Measurements from ENCODE around the gene TGM1.

TGM1 gene

DNA sequence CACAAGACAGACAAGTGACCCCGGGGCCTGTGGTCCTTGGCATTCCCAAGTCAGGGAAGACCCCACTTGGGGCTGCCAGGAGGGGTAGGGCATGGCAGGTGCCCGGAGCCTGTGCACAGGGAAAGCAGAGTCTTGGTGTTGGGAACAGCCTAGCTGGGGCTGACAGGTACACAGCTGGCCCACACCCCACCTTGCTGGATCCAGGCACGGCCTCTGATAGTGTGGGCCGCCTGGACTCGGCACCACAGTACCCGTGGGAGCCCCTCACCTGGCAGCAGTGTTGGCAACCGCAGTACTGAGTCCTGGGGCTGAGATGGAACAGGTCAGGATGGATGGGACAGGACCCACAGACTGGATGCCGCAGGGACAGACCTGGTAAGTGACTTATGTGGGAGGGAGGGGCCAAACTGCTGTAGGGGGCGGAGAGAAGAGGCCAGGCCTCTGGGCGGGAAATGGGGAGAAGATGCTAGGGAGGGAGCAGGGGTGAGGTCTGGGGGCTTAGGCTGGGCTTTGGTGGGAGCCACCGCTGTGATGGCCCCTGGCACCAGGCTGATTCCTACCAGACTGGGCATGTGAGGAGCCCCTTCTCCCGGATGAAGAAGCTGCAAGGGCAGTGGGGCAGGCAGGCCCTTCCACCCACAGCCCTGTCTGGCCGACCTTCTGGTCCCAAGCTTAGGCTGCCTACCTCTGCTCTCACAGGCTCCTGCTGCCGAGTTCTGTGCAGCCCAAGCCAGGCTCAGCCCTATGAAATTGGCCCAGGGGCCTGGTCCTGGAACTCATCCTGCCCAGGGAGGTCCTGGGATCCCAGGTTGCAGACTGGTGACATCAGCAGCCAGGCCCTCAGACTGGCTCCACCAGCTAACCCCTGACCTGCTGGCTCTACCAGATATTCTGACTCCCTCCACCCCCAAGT lies at the start of gene TGM1:
TGM1 (minus strand) TSS at position 357 of the 913 bp plus-strand sequence. CDS start 825 bp downstream, outside the sequence.
- H3K36me3 ChIP-seq (ENCODE audit: control insufficient read depth, insufficient read depth, low read length), result peaks cover 14% of the 10 kb centered on the region
- H3K9ac ChIP-seq (ENCODE audit: low read depth, low read length), result no peak within 1 kb of the TSS
- H3K27me3 ChIP-seq (ENCODE audit: control insufficient read depth, insufficient read depth, low read length), result no peaks in the 10 kb centered on the region
- no peak within 1 kb of the TSS for H3K4me3 ChIP-seq (ENCODE audit: low read depth, low read length)
- no peaks in the 10 kb centered on the region for H3K9me3 ChIP-seq (ENCODE audit: control insufficient read depth, insufficient read depth, low read length)
- no peaks in the 10 kb centered on the region for H3K4me1 ChIP-seq (ENCODE audit: control insufficient read depth, insufficient read depth, low read length)

DNA sequence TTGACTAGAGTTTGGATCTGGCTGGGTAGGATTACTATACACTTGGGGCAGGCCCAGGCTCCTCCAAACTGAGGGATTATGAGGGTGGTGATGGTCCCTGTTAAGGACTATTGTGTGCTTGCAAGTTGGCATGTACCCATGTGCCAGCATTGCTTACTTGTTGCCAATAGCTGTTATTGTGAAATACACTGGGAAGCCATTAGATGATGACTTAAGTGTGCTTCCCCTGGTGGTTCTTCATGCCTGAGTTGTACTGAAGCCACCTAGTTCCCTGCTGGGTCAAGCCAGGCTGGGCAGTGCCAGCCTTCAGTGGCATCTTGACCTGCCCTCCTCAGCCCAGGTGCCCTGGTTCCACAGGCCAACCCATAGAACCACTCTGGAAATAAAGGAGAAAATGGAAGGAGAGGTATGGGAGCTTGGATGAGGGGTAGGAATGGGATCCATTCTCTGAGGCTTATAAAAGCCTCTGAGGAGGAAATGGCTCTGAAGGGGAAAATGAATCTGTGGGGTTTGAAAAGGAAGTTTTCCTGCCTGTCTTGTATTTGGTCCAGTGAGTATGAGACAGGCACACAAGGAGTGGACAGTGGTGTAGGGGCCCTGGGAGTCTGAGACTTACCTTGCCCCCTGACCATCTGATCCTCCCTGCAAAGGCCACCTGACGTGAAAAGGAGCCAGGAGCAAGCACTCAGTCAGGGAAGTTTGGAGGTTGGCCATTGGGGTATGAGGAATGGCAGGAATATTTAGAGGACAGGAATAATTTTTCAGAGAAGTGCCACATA lies 49.0 kb upstream of the TGM1 start:
- peaks cover 3% of the 10 kb centered on the region for H3K27me3 ChIP-seq (ENCODE audit: control insufficient read depth, insufficient read depth, low read length)

DNA sequence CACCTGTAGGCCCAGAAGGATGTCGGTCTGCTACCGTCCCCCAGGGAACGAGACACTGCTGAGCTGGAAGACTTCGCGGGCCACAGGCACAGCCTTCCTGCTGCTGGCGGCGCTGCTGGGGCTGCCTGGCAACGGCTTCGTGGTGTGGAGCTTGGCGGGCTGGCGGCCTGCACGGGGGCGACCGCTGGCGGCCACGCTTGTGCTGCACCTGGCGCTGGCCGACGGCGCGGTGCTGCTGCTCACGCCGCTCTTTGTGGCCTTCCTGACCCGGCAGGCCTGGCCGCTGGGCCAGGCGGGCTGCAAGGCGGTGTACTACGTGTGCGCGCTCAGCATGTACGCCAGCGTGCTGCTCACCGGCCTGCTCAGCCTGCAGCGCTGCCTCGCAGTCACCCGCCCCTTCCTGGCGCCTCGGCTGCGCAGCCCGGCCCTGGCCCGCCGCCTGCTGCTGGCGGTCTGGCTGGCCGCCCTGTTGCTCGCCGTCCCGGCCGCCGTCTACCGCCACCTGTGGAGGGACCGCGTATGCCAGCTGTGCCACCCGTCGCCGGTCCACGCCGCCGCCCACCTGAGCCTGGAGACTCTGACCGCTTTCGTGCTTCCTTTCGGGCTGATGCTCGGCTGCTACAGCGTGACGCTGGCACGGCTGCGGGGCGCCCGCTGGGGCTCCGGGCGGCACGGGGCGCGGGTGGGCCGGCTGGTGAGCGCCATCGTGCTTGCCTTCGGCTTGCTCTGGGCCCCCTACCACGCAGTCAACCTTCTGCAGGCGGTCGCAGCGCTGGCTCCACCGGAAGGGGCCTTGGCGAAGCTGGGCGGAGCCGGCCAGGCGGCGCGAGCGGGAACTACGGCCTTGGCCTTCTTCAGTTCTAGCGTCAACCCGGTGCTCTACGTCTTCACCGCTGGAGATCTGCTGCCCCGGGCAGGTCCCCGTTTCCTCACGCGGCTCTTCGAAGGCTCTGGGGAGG lies 47.9 kb upstream of the TGM1 start, which contains the start of gene LTB4R:
LTB4R (plus strand) TSS at position 857 of the 959 bp plus-strand sequence. CDS start 4,150 bp downstream, outside the sequence.
- Histone ChIP-seq H3K36me3 (ENCODE audit: control insufficient read depth, insufficient read depth, low read length) (peaks cover 10% of the 10 kb centered on the region), H3K9ac (ENCODE audit: low read depth, low read length) (no peak within 1 kb of the TSS)

More for the DNA sequence above, 49.0 kb upstream of the TGM1 start:
- no peaks in the 10 kb centered on the region for H3K9me3 ChIP-seq (ENCODE audit: control insufficient read depth, insufficient read depth, low read length)
- H3K36me3 ChIP-seq (ENCODE audit: control insufficient read depth, insufficient read depth, low read length), result peaks cover 7% of the 10 kb centered on the region
- no peaks in the 10 kb centered on the region for H3K4me1 ChIP-seq (ENCODE audit: control insufficient read depth, insufficient read depth, low read length)
- H3K4me3 ChIP-seq (ENCODE audit: low read depth, low read length), result no peak overlapping the region
- no peak overlapping the region for H3K9ac ChIP-seq (ENCODE audit: low read depth, low read length)

DNA sequence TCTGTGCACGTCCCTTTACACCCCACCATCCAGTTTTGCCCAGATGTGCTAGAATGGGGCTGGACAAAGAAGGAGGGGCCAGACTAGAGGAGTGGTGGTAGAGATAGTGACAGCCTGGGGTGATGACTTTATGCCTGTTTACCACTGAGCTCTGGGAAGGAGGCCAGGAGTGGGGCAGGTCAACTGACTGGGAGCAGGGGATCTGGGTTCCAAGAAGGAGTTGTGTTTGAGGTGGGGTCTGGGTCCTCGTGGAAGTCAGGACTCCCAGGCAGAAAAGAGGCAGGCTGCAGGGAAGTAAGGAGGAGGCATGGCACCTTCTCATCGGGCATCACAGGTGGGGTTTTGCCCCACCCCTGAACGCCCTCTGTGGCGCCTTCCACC lies 47.3 kb upstream of the TGM1 start:
- H3K9me3 ChIP-seq (ENCODE audit: control insufficient read depth, insufficient read depth, low read length), result no peaks in the 10 kb centered on the region
- H3K27me3 ChIP-seq (ENCODE audit: control insufficient read depth, insufficient read depth, low read length), result no peaks in the 10 kb centered on the region
- no peak overlapping the region for H3K4me3 ChIP-seq (ENCODE audit: low read depth, low read length)
- H3K9ac ChIP-seq (ENCODE audit: low read depth, low read length), result no peak overlapping the region
- no peaks in the 10 kb centered on the region for H3K4me1 ChIP-seq (ENCODE audit: control insufficient read depth, insufficient read depth, low read length)
- peaks cover 16% of the 10 kb centered on the region for H3K36me3 ChIP-seq (ENCODE audit: control insufficient read depth, insufficient read depth, low read length)

More for the DNA sequence above, 47.9 kb upstream of the TGM1 start, which contains the start of gene LTB4R:
- Histone ChIP-seq H3K27me3 (ENCODE audit: control insufficient read depth, insufficient read depth, low read length) (no peaks in the 10 kb centered on the region), H3K9me3 (ENCODE audit: control insufficient read depth, insufficient read depth, low read length) (no peaks in the 10 kb centered on the region), H3K4me3 (ENCODE audit: low read depth, low read length) (no peak within 1 kb of the TSS), H3K4me1 (ENCODE audit: control insufficient read depth, insufficient read depth, low read length) (no peaks in the 10 kb centered on the region)

DNA sequence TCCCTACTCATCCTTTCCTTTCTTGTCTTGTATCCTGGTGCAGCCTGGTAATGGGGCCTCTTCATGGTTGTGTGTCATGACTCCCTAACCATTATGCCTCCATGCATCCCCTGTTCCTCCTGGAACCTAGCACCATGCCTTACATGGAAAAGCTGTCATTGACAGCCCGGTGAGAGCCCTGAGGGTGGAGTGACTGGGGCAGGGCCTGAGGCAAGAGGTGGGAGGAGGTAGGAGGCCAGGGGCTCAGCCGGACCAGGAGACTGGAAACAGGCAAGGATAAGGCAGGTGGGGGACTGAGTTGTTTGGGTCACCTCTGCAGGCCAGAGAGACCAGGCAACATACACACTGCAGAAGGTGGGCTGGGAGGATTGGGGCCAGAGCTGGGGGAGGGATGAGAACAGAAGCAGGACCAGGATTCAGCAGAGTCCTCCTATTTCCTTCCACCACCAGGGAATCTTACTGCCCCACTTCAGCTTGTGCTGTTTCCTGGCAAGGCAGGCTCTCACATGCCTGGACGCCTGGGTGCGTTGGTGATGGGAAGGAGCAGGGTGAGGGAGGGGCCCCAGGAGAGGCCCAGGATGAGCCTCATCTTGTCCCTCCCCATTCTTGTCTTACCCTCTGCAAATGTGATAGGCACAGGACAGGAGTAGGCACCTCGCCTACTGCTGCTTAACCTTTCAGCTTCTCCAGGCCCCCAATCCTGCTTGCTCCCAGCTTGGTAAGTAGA lies 46.7 kb upstream of the TGM1 start, which contains the start of gene LTB4R2:
LTB4R2 (plus strand) TSS at position 603 of the 727 bp plus-strand sequence. CDS start 525 bp downstream, outside the sequence.
- H3K4me3 ChIP-seq (ENCODE audit: low read depth, low read length), result no peak within 1 kb of the TSS
- H3K9ac ChIP-seq (ENCODE audit: low read depth, low read length), result no peak within 1 kb of the TSS
- H3K27me3 ChIP-seq (ENCODE audit: control insufficient read depth, insufficient read depth, low read length), result no peaks in the 10 kb centered on the region
- H3K4me1 ChIP-seq (ENCODE audit: control insufficient read depth, insufficient read depth, low read length), result no peaks in the 10 kb centered on the region
- peaks cover 20% of the 10 kb centered on the region for H3K36me3 ChIP-seq (ENCODE audit: control insufficient read depth, insufficient read depth, low read length)
- H3K9me3 ChIP-seq (ENCODE audit: control insufficient read depth, insufficient read depth, low read length), result no peaks in the 10 kb centered on the region

DNA sequence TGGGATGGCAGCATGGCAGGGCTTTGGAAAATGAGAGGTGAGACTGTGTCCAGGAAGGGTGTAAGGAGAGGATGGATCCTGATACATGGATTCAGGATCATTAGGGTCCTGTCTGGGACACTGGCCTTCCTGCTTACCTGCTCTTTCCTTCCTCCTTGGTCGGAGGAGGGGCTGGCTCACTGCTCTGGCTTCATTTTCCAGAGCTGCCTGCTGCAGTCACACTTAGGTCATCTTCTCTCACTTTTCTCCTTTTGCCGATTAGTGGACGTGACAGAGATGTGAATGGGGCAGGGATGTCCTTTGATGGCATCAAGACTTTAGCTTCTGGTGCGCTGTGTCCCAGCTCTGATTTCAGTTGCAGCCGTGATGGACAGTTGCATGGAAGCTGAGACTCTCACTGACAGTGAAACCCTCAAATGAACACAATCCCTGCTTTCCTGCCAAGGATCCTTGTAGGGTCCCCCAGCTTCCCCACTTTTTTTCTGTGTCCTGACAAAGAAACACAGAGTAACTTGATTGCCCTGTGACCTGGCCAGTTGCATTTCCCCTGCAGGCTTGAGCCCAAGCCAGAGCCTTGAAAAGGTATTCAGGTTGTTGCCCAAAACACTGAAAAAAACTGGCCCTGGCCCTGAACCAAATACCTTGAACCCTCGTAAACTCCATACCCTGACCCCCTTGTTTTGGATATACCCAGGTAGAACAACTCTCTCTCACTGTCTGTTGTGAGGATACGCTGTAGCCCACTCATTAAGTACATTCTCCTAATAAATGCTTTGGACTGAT lies 45.6 kb upstream of the TGM1 start:
- Histone ChIP-seq H3K27me3 (ENCODE audit: control insufficient read depth, insufficient read depth, low read length) (no peaks in the 10 kb centered on the region), H3K9me3 (ENCODE audit: control insufficient read depth, insufficient read depth, low read length) (no peaks in the 10 kb centered on the region), H3K9ac (ENCODE audit: low read depth, low read length) (no peak overlapping the region), H3K4me1 (ENCODE audit: control insufficient read depth, insufficient read depth, low read length) (no peaks in the 10 kb centered on the region), H3K36me3 (ENCODE audit: control insufficient read depth, insufficient read depth, low read length) (peaks cover 32% of the 10 kb centered on the region), H3K4me3 (ENCODE audit: low read depth, low read length) (no peak overlapping the region)

DNA sequence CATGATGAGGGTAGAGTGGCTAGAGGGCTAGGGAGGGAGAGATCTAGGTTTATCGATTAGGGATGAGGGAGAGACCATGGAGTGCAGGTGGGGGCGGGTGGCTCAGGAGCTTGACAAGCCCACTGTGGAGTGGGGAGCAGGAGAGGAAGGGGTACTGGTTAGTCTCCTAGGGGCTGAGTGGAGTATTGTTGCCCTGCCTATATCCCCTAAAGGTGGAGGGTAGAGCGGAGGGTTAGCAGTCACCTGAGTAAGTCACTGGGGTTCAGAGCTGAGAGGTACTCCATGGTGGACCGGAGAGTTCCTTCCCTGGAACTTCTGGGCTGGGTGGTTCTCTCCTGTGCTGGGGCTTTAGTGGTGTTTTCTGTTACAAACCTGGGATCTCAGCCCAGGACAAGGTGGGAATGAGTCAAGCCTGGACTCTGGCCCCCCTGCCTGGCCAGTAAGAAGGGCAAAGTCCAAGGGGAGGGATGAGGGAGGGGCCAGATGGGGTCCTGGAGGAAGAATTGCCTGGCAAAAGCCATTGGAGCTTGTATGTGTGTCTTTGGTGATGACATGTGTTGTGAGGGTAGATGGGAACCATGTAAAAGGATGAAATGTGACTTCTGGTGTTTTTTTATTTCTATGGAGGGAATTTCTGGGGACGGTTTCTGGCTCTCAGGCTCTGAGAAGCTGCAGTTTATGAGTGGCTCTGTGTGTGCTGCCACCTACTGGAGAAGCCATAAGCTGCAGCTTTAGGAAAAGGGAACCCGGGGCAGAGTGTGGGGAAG lies 44.8 kb upstream of the TGM1 start, which contains the start of gene CIDEB:
CIDEB (minus strand) TSS at position 403 of the 767 bp plus-strand sequence; CDS start at position 284, 119 bp downstream.
- Histone ChIP-seq H3K9ac (ENCODE audit: low read depth, low read length) (no peak within 1 kb of the TSS), H3K4me1 (ENCODE audit: control insufficient read depth, insufficient read depth, low read length) (no peaks in the 10 kb centered on the region), H3K27me3 (ENCODE audit: control insufficient read depth, insufficient read depth, low read length) (no peaks in the 10 kb centered on the region), H3K9me3 (ENCODE audit: control insufficient read depth, insufficient read depth, low read length) (no peaks in the 10 kb centered on the region), H3K36me3 (ENCODE audit: control insufficient read depth, insufficient read depth, low read length) (peaks cover 38% of the 10 kb centered on the region), H3K4me3 (ENCODE audit: low read depth, low read length) (no peak within 1 kb of the TSS)

DNA sequence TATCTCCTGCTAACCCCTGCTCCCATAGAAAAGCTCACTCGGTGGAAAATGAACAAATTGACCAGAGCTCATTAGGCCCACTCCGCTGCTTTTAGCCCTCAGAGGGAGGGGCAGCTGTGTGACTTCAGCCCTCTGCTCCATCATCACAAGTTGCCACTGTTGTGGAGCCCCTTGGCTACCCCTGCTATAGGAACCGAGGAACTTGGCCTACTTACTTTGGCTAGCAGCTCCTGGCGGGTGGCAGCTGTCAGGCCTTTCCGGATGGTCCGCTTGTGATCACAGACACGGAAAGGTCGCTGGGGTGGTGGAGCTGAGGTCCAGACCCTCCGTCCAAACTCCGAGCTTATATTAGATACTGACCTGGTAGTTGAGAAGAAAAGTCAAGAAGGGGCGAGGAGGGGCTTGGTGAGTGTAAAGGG lies 44.2 kb upstream of the TGM1 start:
- Histone ChIP-seq H3K36me3 (ENCODE audit: control insufficient read depth, insufficient read depth, low read length) (peaks cover 44% of the 10 kb centered on the region), H3K9ac (ENCODE audit: low read depth, low read length) (no peak overlapping the region), H3K4me3 (ENCODE audit: low read depth, low read length) (no peak overlapping the region), H3K9me3 (ENCODE audit: control insufficient read depth, insufficient read depth, low read length) (no peaks in the 10 kb centered on the region), H3K4me1 (ENCODE audit: control insufficient read depth, insufficient read depth, low read length) (no peaks in the 10 kb centered on the region), H3K27me3 (ENCODE audit: control insufficient read depth, insufficient read depth, low read length) (no peaks in the 10 kb centered on the region)

DNA sequence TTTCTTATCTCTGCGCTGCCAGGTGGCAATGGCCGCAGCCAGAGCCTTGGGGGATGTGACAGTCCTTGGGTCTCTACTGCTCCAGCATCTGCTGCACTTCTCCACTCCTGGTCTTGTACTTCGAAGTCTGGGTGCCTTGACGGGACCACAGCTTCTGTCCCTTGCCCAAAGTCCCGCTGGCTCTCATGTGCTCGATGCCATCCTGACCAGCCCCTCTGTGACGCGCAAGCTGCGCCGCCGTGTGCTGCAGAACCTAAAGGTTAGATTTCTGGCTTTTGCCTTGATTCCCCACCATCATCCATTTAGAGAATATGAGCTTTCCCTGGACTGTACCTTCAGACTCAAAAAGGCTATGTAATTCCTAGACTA lies 41.0 kb upstream of the TGM1 start:
- H3K27me3 ChIP-seq (ENCODE audit: control insufficient read depth, insufficient read depth, low read length), result no peaks in the 10 kb centered on the region
- no peaks in the 10 kb centered on the region for H3K9me3 ChIP-seq (ENCODE audit: control insufficient read depth, insufficient read depth, low read length)
- H3K4me1 ChIP-seq (ENCODE audit: control insufficient read depth, insufficient read depth, low read length), result no peaks in the 10 kb centered on the region
- H3K4me3 ChIP-seq (ENCODE audit: low read depth, low read length), result no peak overlapping the region
- H3K9ac ChIP-seq (ENCODE audit: low read depth, low read length), result no peak overlapping the region
- H3K36me3 ChIP-seq (ENCODE audit: control insufficient read depth, insufficient read depth, low read length), result peaks cover 43% of the 10 kb centered on the region
